Measurements from ENCODE around the gene LTBP4. TPM values are rescaled to one million over a fixed set of nuclear protein-coding genes. Genes with fewer than 3 reads are reported as not detected.
"Not testable (repeated sequence)": the region's sequence is repeated elsewhere in the genome, so short reads cannot be mapped to it uniquely, and the experiment has no call there.

LTBP4 gene
- polyA plus RNA-seq, 1 of the 3 experiments (the other 2 are of a cell fraction), result 24.8 TPM

DNA sequence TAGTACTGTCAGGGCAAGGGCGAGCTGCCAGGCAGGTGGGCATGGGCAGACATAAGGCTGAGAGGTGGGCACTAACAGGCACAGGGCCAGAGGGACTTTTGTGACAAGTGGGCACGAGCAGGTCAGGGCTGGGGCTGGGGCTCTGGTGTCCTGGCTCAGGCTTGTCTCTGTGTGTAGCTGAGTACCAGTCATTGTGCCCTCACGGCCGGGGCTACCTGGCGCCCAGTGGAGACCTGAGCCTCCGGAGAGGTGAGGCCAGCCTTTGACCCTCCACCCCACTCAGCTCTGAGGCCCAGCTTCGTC lies 21.6 kb downstream of the LTBP4 start:
- Histone ChIP-seq H4K20me1 (ENCODE audit: insufficient read depth) (no peaks in the 10 kb centered on the region), H3K36me3 (replicated peaks in 1 of 2; ENCODE audit: control insufficient read depth in 1 of 2, insufficient read depth in 2 of 2, low read length in 1 of 2) (no peaks in the 10 kb centered on the region)

DNA sequence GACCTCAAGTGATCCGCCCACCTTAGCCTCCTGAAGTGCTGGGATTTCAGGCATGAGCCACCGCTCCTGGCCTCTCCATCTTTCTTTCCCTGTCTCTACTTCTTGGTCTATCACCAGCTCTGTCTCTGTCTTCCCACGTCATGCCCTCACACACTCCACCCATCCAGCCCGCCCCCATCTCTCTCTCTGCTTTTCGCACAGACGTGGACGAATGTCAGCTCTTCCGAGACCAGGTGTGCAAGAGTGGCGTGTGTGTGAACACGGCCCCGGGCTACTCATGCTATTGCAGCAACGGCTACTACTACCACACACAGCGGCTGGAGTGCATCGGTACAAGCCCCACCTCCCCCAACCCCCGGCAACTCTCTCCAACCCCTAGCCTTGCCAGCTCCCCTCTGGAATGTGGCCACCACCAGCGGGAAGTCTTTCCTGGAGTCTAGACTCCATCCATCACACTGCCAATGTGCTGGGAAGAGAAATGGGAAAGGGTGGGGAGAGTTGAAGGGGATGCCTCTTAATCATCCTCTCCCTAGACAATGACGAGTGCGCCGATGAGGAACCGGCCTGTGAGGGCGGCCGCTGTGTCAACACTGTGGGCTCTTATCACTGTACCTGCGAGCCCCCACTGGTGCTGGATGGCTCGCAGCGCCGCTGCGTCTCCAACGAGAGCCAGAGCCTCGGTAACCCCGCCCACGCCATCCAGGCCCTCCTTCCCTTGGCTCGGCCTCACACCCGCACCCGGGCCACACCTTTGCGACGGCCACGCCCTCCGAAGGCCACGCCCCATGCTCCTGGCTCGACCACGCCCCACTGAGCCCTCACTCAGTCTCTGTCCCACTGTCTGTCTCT lies 22.5 kb downstream of the LTBP4 start:
- DNase-seq, result peak; percentile 30
- H3K9ac ChIP-seq, result no peak overlapping the region
- no peaks in the 10 kb centered on the region for H3K9me2 ChIP-seq
- WGBS (ENCODE audit: low lambda C conversion rate), result 85% methylated on average over 33 of the region's 41 CpGs
- no peaks in the 10 kb centered on the region for H3K27me3 ChIP-seq (ENCODE audit: insufficient read depth)
- peaks cover 3% of the 10 kb centered on the region for H3F3A ChIP-seq (replicated peaks; ENCODE audit: insufficient read depth)
- no peaks in the 10 kb centered on the region for H3K9me3 ChIP-seq
- TF ChIP-seq, protein P1, sequence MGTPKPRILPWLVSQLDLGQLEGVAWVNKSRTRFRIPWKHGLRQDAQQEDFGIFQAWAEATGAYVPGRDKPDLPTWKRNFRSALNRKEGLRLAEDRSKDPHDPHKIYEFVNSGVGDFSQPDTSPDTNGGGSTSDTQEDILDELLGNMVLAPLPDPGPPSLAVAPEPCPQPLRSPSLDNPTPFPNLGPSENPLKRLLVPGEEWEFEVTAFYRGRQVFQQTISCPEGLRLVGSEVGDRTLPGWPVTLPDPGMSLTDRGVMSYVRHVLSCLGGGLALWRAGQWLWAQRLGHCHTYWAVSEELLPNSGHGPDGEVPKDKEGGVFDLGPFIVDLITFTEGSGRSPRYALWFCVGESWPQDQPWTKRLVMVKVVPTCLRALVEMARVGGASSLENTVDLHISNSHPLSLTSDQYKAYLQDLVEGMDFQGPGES (IDR thresholded peaks at IDR 0.05; ENCODE audit: low read depth, low read length), result no peak
- TF ChIP-seq NRF1 (IDR thresholded peaks at IDR 0.05; ENCODE audit: low read depth, low read length) (no peak), FOSL2 (IDR thresholded peaks at IDR 0.05; ENCODE audit: borderline replicate concordance, low read depth) (no peak), EZH2phosphoT487 (IDR thresholded peaks at IDR 0.05; ENCODE audit: borderline replicate concordance, low read depth) (no peak), GATA2 (CRISPR knock-in tag; IDR thresholded peaks at IDR 0.05) (no peak), POLR2AphosphoS5 (IDR thresholded peaks at IDR 0.05; ENCODE audit: low read depth, low read length) (no peak)
- H4K20me1 ChIP-seq (ENCODE audit: insufficient read depth), result no peaks in the 10 kb centered on the region
- H3K4me3 ChIP-seq (ENCODE audit: low read depth in 2 of 2, low read length in 1 of 2), result no peak overlapping the region
- no peak overlapping the region for H3K4me2 ChIP-seq
- no peaks in the 10 kb centered on the region for H3K79me2 ChIP-seq (ENCODE audit: insufficient read depth)
- no peak overlapping the region for H3K27ac ChIP-seq (ENCODE audit: low read depth in 2 of 2, low read length in 1 of 2)
- ChIA-PET POLR2A (no interaction called here), CTCF (interaction anchor here (0.6 to 12.8 kb wide), 2 partner anchors 9 to 100 kb away, joined by 4 to 155 read pairs; no protein-coding TSS in a partner anchor)
- no peak overlapping the region for H2AFZ ChIP-seq (ENCODE audit: low read depth)
- H3K4me1 ChIP-seq (ENCODE audit: control insufficient read depth in 1 of 2, insufficient read depth in 2 of 2, low read depth in 1 of 2, low read length in 1 of 2), result peaks cover 0 to 5% of the 10 kb centered on the region in 2 experiments; a peak in 1 of 4 replicates
- H3K36me3 ChIP-seq (replicated peaks in 1 of 2; ENCODE audit: control insufficient read depth in 1 of 2, insufficient read depth in 2 of 2, low read length in 1 of 2), result no peaks in the 10 kb centered on the region

More for the DNA sequence above, 21.6 kb downstream of the LTBP4 start:
- TF ChIP-seq GABPA (IDR thresholded peaks at IDR 0.05; ENCODE audit: low read depth), result no peak
- TF ChIP-seq, protein P2, sequence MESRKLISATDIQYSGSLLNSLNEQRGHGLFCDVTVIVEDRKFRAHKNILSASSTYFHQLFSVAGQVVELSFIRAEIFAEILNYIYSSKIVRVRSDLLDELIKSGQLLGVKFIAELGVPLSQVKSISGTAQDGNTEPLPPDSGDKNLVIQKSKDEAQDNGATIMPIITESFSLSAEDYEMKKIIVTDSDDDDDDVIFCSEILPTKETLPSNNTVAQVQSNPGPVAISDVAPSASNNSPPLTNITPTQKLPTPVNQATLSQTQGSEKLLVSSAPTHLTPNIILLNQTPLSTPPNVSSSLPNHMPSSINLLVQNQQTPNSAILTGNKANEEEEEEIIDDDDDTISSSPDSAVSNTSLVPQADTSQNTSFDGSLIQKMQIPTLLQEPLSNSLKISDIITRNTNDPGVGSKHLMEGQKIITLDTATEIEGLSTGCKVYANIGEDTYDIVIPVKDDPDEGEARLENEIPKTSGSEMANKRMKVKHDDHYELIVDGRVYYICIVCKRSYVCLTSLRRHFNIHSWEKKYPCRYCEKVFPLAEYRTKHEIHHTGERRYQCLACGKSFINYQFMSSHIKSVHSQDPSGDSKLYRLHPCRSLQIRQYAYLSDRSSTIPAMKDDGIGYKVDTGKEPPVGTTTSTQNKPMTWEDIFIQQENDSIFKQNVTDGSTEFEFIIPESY (IDR thresholded peaks at IDR 0.05; ENCODE audit: borderline replicate concordance, low read depth), result no peak
- TF ChIP-seq TCF12 (IDR thresholded peaks at IDR 0.05), result no peak
- Histone ChIP-seq H3K79me2 (ENCODE audit: insufficient read depth) (no peaks in the 10 kb centered on the region), H3K4me1 (ENCODE audit: control insufficient read depth in 1 of 2, insufficient read depth in 2 of 2, low read depth in 1 of 2, low read length in 1 of 2) (peaks cover 0 to 5% of the 10 kb centered on the region in 2 experiments; a peak in 1 of 4 replicates), H3K9me2 (no peaks in the 10 kb centered on the region), H3K9me3 (no peaks in the 10 kb centered on the region), H3K4me2 (no peak overlapping the region), H3K9ac (no peak overlapping the region), H3K4me3 (ENCODE audit: low read depth in 2 of 2, low read length in 1 of 2) (no peak overlapping the region), H3F3A (replicated peaks; ENCODE audit: insufficient read depth) (peaks cover 3% of the 10 kb centered on the region), H2AFZ (ENCODE audit: low read depth) (no peak overlapping the region), H3K27me3 (ENCODE audit: insufficient read depth) (no peaks in the 10 kb centered on the region), H3K27ac (ENCODE audit: low read depth in 2 of 2, low read length in 1 of 2) (no peak overlapping the region)
- DNase-seq, result no peak
- ChIA-PET CTCF (interaction anchor here (12.8 kb wide), 1 partner anchor 10 kb away, joined by 155 read pairs; no protein-coding TSS in a partner anchor), POLR2A (no interaction called here)
- 94% methylated on average over 7 of the region's 7 CpGs for WGBS (ENCODE audit: low lambda C conversion rate)

DNA sequence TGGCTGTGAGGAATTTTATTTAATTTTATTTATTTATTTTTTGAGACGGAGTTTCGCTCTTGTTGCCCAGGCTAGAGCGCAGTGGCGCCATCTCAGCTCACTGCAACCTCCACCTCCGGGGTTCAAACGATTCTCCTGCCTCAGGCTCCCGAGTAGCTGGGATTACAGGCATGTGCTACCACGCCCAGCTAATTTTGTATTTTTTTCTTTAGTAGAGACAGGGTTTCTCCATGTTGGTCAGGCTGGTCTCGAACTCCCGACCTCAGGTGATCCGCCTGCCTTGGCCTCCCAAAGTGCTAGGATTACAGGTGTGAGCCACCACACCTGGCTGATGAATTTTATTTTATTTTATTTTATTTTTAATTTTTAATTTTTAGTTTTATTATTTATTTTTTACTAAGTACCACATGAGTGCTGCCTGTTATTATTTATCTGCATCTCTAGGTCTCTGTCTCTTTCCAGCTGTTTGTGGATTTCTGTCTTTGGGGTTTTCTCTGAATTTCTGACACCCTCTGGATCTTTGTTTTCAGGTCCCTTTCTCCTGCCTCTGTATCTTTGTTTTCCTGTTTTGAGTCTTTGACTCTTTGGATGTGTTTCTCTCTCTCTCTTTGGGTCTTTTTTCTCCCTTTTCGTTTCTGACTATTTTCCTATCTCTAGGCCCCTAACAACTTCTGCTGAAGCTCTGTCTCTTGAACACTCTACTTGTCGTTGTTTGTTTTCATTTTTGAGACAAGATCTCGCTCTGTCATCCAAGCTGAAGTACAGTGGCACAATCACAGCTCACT lies 23.4 kb downstream of the LTBP4 start:
- H4K20me1 ChIP-seq (ENCODE audit: insufficient read depth); POLR2A ChIA-PET; DNase-seq; H3K4me3 ChIP-seq (ENCODE audit: low read depth in 2 of 2, low read length in 1 of 2); H3K4me1 ChIP-seq (ENCODE audit: control insufficient read depth in 1 of 2, insufficient read depth in 2 of 2, low read depth in 1 of 2, low read length in 1 of 2); H3K9ac ChIP-seq; H2AFZ ChIP-seq (ENCODE audit: low read depth); H3K27me3 ChIP-seq (ENCODE audit: insufficient read depth); H3K79me2 ChIP-seq (ENCODE audit: insufficient read depth); H3K36me3 ChIP-seq (replicated peaks in 1 of 2; ENCODE audit: control insufficient read depth in 1 of 2, insufficient read depth in 2 of 2, low read length in 1 of 2); H3F3A ChIP-seq (replicated peaks; ENCODE audit: insufficient read depth); H3K27ac ChIP-seq (ENCODE audit: low read depth in 2 of 2, low read length in 1 of 2); H3K4me2 ChIP-seq; H3K9me3 ChIP-seq; H3K9me2 ChIP-seq: not testable (repeated sequence)
- 86% methylated on average over 14 of the region's 14 CpGs for WGBS (ENCODE audit: low lambda C conversion rate)
- CTCF ChIA-PET, result interaction anchor here (12.8 kb wide), 1 partner anchor 9 kb away, joined by 155 read pairs; no protein-coding TSS in a partner anchor
